Activated gamma-delta T cell (primary cell): ENCODE results near the gene GOLGA6A.
"Not testable (repeated sequence)": the region's sequence is repeated elsewhere in the genome, so short reads cannot be mapped to it uniquely, and the experiment has no call there.

Source experiments
- DNase-seq: peaks from one replicate; lab custom pipeline; 2025; lab: John Stamatoyannopoulos, UW
- total RNA-seq, 2 donors: gene quantifications; one replicate each; lab custom pipeline; 2026; lab: John Stamatoyannopoulos, UW

The GOLGA6A gene
- 0.05 to 0.09 reads per million in 2 donors for total RNA-seq

GRCh38 chr15:74082450-74082849, at the start of gene GOLGA6A:
TSS of gene GOLGA6A (minus strand) at chr15:74082550. CDS start at chr15:74082509, 41 bp downstream.
- DNase-seq = not testable (repeated sequence)

- DNase-seq = no peak
Observed at GRCh38 chr15:74131628-74132413, 49.5 kb upstream of the GOLGA6A start.

- DNase-seq = no peak
Observed at GRCh38 chr15:74130849-74131627, 48.7 kb upstream of the GOLGA6A start.

GRCh38 chr15:74130155-74130848, 48.0 kb upstream of the GOLGA6A start, which contains the start of gene ISLR2:
TSS of gene ISLR2 (plus strand) at chr15:74130586. CDS start at chr15:74132755, 2,169 bp downstream.
- no peak for DNase-seq

- no peak for DNase-seq
Observed at GRCh38 chr15:74129586-74130154, 47.3 kb upstream of the GOLGA6A start.

GRCh38 chr15:74128785-74129585, 46.6 kb upstream of the GOLGA6A start:
- no peak for DNase-seq

- no peak for DNase-seq
Observed at GRCh38 chr15:74127954-74128784, 45.8 kb upstream of the GOLGA6A start.

- DNase-seq = peak; percentile 46
Observed at GRCh38 chr15:74127255-74127953, 45.1 kb upstream of the GOLGA6A start.

GRCh38 chr15:74124759-74125158, 42.4 kb upstream of the GOLGA6A start:
- no peak for DNase-seq

- DNase-seq = no peak
Observed at GRCh38 chr15:74124196-74124595, 41.8 kb upstream of the GOLGA6A start.

GRCh38 chr15:74123658-74124057, 41.3 kb upstream of the GOLGA6A start:
- no peak for DNase-seq

- no peak for DNase-seq
Observed at GRCh38 chr15:74123131-74123429, 40.7 kb upstream of the GOLGA6A start.

GRCh38 chr15:74122403-74123130, 40.2 kb upstream of the GOLGA6A start:
- no peak for DNase-seq

- DNase-seq = no peak
Observed at GRCh38 chr15:74121858-74122257, 39.5 kb upstream of the GOLGA6A start.

GRCh38 chr15:74121039-74121438, 38.7 kb upstream of the GOLGA6A start:
- no peak for DNase-seq

- DNase-seq = no peak
Observed at GRCh38 chr15:74120426-74120825, 38.1 kb upstream of the GOLGA6A start.

- DNase-seq = no peak
Observed at GRCh38 chr15:74109713-74110112, 27.4 kb upstream of the GOLGA6A start.

GRCh38 chr15:74108611-74109010, 26.3 kb upstream of the GOLGA6A start:
- not testable (repeated sequence) for DNase-seq

- DNase-seq = no peak
Observed at GRCh38 chr15:74108111-74108510, 25.8 kb upstream of the GOLGA6A start.
